Measurements from ENCODE around the gene EN2. TPM values are rescaled to one million over a fixed set of nuclear protein-coding genes. Genes with fewer than 3 reads are reported as not detected.

The EN2 gene
- total RNA-seq, 2 experiments from 2014 or later, result not detected

GRCh38 chr7:155430606-155431005, 27.3 kb upstream of the EN2 start:
- POLR2A ChIA-PET, result no interaction called here

GRCh38 chr7:155431231-155431630, 26.7 kb upstream of the EN2 start:
- H3K36me3 ChIP-seq (ENCODE audit: insufficient read depth, low read length), result no peaks in the 10 kb centered on the region
- no peaks in the 10 kb centered on the region for H4K20me1 ChIP-seq (ENCODE audit: insufficient read depth, low read length)
- intact Hi-C loops (cut with micrococcal nuclease; ENCODE audit: unreplicated experiment), result no loop called here
- POLR2A ChIA-PET, result no interaction called here
- H2AFZ ChIP-seq (ENCODE audit: low read length), result no peak overlapping the region
- no peak overlapping the region for H3K4me2 ChIP-seq (ENCODE audit: low read length)
- H3K79me2 ChIP-seq (ENCODE audit: insufficient read depth, low read depth, low read length), result no peaks in the 10 kb centered on the region
- CTCF ChIA-PET (ENCODE audit: unreplicated experiment), result no interaction called here
- no peaks in the 10 kb centered on the region for H3K9me3 ChIP-seq (ENCODE audit: low read length)
- no TSS peak for BruUV-seq (replicated peaks)
- no peak for TF ChIP-seq EZH2phosphoT487 (IDR thresholded peaks at IDR 0.05; ENCODE audit: borderline replicate concordance, low read depth, low read length)
- TF ChIP-seq, protein P1, sequence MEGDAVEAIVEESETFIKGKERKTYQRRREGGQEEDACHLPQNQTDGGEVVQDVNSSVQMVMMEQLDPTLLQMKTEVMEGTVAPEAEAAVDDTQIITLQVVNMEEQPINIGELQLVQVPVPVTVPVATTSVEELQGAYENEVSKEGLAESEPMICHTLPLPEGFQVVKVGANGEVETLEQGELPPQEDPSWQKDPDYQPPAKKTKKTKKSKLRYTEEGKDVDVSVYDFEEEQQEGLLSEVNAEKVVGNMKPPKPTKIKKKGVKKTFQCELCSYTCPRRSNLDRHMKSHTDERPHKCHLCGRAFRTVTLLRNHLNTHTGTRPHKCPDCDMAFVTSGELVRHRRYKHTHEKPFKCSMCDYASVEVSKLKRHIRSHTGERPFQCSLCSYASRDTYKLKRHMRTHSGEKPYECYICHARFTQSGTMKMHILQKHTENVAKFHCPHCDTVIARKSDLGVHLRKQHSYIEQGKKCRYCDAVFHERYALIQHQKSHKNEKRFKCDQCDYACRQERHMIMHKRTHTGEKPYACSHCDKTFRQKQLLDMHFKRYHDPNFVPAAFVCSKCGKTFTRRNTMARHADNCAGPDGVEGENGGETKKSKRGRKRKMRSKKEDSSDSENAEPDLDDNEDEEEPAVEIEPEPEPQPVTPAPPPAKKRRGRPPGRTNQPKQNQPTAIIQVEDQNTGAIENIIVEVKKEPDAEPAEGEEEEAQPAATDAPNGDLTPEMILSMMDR (conservative IDR thresholded peaks at IDR 0.05; ENCODE audit: low read length), result no peak
- H3K4me1 ChIP-seq (ENCODE audit: insufficient read depth, low read length, poor library complexity, severe bottlenecking), result no peaks in the 10 kb centered on the region
- H3K9me2 ChIP-seq (ENCODE audit: insufficient read depth, low read length), result no peaks in the 10 kb centered on the region
- no peak for DNase-seq (ENCODE audit: low spot score)
- H3K27ac ChIP-seq (ENCODE audit: low read depth, low read length, poor library complexity, severe bottlenecking), result no peak overlapping the region
- H3K4me3 ChIP-seq (ENCODE audit: low read depth, low read length, poor library complexity, severe bottlenecking), result no peak overlapping the region

More at GRCh38 chr7:155430606-155431005, 27.3 kb upstream of the EN2 start:
- Histone ChIP-seq H3K79me2 (ENCODE audit: insufficient read depth, low read depth, low read length) (no peaks in the 10 kb centered on the region), H3K27ac (ENCODE audit: low read depth, low read length, poor library complexity, severe bottlenecking) (no peak overlapping the region), H3K36me3 (ENCODE audit: insufficient read depth, low read length) (no peaks in the 10 kb centered on the region), H3K9me2 (ENCODE audit: insufficient read depth, low read length) (no peaks in the 10 kb centered on the region), H3K9me3 (ENCODE audit: low read length) (no peaks in the 10 kb centered on the region), H3K4me3 (ENCODE audit: low read depth, low read length, poor library complexity, severe bottlenecking) (no peak overlapping the region), H3K4me2 (ENCODE audit: low read length) (no peak overlapping the region), H3K4me1 (ENCODE audit: insufficient read depth, low read length, poor library complexity, severe bottlenecking) (no peaks in the 10 kb centered on the region), H2AFZ (ENCODE audit: low read length) (no peak overlapping the region), H4K20me1 (ENCODE audit: insufficient read depth, low read length) (no peaks in the 10 kb centered on the region)
- no peak for TF ChIP-seq EZH2phosphoT487 (IDR thresholded peaks at IDR 0.05; ENCODE audit: borderline replicate concordance, low read depth, low read length)
- TF ChIP-seq, protein P1 (conservative IDR thresholded peaks at IDR 0.05; ENCODE audit: low read length), result no peak
- intact Hi-C loops (cut with micrococcal nuclease; ENCODE audit: unreplicated experiment), result no loop called here
- no TSS peak for BruUV-seq (replicated peaks)
- no peak for DNase-seq (ENCODE audit: low spot score)
- CTCF ChIA-PET (ENCODE audit: unreplicated experiment), result no interaction called here

- H3K9me2 ChIP-seq (ENCODE audit: insufficient read depth, low read length), result no peaks in the 10 kb centered on the region
- TF ChIP-seq, protein P1 (conservative IDR thresholded peaks at IDR 0.05; ENCODE audit: low read length), result no peak
- no peak for TF ChIP-seq EZH2phosphoT487 (IDR thresholded peaks at IDR 0.05; ENCODE audit: borderline replicate concordance, low read depth, low read length)
- H3K4me1 ChIP-seq (ENCODE audit: insufficient read depth, low read length, poor library complexity, severe bottlenecking), result no peaks in the 10 kb centered on the region
- no peak overlapping the region for H3K4me2 ChIP-seq (ENCODE audit: low read length)
- H3K79me2 ChIP-seq (ENCODE audit: insufficient read depth, low read depth, low read length), result no peaks in the 10 kb centered on the region
- no peaks in the 10 kb centered on the region for H3K9me3 ChIP-seq (ENCODE audit: low read length)
- CTCF ChIA-PET (ENCODE audit: unreplicated experiment), result no interaction called here
- no peak overlapping the region for H3K27ac ChIP-seq (ENCODE audit: low read depth, low read length, poor library complexity, severe bottlenecking)
- BruUV-seq (replicated peaks), result no TSS peak
- no peaks in the 10 kb centered on the region for H4K20me1 ChIP-seq (ENCODE audit: insufficient read depth, low read length)
- no peak overlapping the region for H3K4me3 ChIP-seq (ENCODE audit: low read depth, low read length, poor library complexity, severe bottlenecking)
- POLR2A ChIA-PET, result no interaction called here
- H2AFZ ChIP-seq (ENCODE audit: low read length), result no peak overlapping the region
- H3K36me3 ChIP-seq (ENCODE audit: insufficient read depth, low read length), result no peaks in the 10 kb centered on the region
- no peak for DNase-seq (ENCODE audit: low spot score)
- intact Hi-C loops (cut with micrococcal nuclease; ENCODE audit: unreplicated experiment), result no loop called here
Observed at GRCh38 chr7:155431711-155432110, 26.2 kb upstream of the EN2 start.

All from OCI-LY7 (cell line).